GM12878 (cell line): Measurements from ENCODE around the gene SOWAHB.

Experiments
- BACH1 ChIP-seq: fragments of 450-650 bp; IDR thresholded peaks from 2 replicates; pipeline ENCODE4 v1.6.1; 2017; ENCODE audit warnings: mild to moderate bottlenecking, borderline replicate concordance
- CHD2 ChIP-seq: IDR thresholded peaks from 2 replicates; pipeline ENCODE4 v1.6.1; 2011; ENCODE audit warnings: low read depth, low read length, improper control_type of control experiment, borderline replicate concordance
- MAX ChIP-seq: IDR thresholded peaks from 2 replicates; pipeline ENCODE4 v1.6.1; 2012; ENCODE audit warnings: low read depth, low read length, improper control_type of control experiment
- PAX5 ChIP-seq: IDR thresholded peaks from 2 replicates; pipeline ENCODE4 v1.6.1; 2011; ENCODE audit warnings: low read depth, low read length, borderline replicate concordance
- SUPT20H ChIP-seq: IDR thresholded peaks from 2 replicates; pipeline ENCODE4 v1.6.1; 2011; ENCODE audit warnings: low read depth, mild to moderate bottlenecking, low read length, moderate library complexity, borderline replicate concordance; ENCODE audit not compliant: control insufficient read depth
- TCF7 ChIP-seq: IDR thresholded peaks from 2 replicates; pipeline ENCODE4 v1.6.1; 2014; ENCODE audit warnings: antibody characterized with exemption, borderline replicate concordance
- ZNF274 ChIP-seq: IDR thresholded peaks from one replicate; pipeline ENCODE4 v1.8.0; 2011; ENCODE audit not compliant: insufficient read length, insufficient read depth

GRCh38 chr4:76856243-76857073 lies 41.5 kb downstream of the SOWAHB start:
- TF ChIP-seq PAX5 (no peak), ZNF274 (no peak), SUPT20H (no peak), TCF7 (no peak), BACH1 (no peak), CHD2 (no peak), MAX (no peak)
